Panc1 (cell line): ENCODE results near the gene TPRG1. TPM values are rescaled to one million over a fixed set of nuclear protein-coding genes. Genes with fewer than 3 reads are reported as not detected.

ENCODE experiments used
- ATAC-seq: fragments of 200-7000 bp; cut with Tn5 transposase; 2 replicates; pipeline ENCODE4 v1.9.1; 2020; ENCODE audit warnings: mild to moderate bottlenecking, moderate library complexity
- BruUV-seq: library from RNA; stranded (reverse); fragments of 400-500 nt; replicated peaks from 2 replicates; lab custom pipeline; 2021; lab: Mats Ljungman, UMichigan
- CTCF ChIA-PET: fragments of 300-600 bp; sonication (Branson Sonifier 250); formaldehyde crosslinking; loops from one replicate; lab custom pipeline; 2022; ENCODE audit warnings: antibody characterized with exemption; lab: Charles Lee
- POLR2A ChIA-PET: fragments of 300-600 bp; sonication (Branson Sonifier 250); formaldehyde crosslinking; loops from one replicate; lab custom pipeline; 2022; ENCODE audit warnings: antibody characterized with exemption; lab: Charles Lee
- DNase-seq: peaks from one replicate; pipeline ENCODE4 v3.0.0-alpha.2; 2010; ENCODE audit warnings: low read depth, low spot score
- H3K27ac ChIP-seq: 2 replicates; pipeline ENCODE4 v1.5.1; 2011; ENCODE audit warnings: mild to moderate bottlenecking, low read length, inconsistent platforms
- H3K27me3 ChIP-seq: fragments of 200-500 bp; sonication (Bioruptor generic); 2 replicates; pipeline ENCODE4 v1.6.0; 2014; ENCODE audit warnings: low read length, inconsistent platforms; ENCODE audit not compliant: control insufficient read depth, insufficient read depth
- H3K36me3 ChIP-seq: fragments of 200-500 bp; sonication (Bioruptor generic); 2 replicates; pipeline ENCODE4 v1.5.1; 2014; ENCODE audit warnings: inconsistent platforms, mild to moderate bottlenecking, low read length, moderate library complexity; ENCODE audit not compliant: control insufficient read depth, insufficient read depth
- H3K4me1 ChIP-seq: 2 replicates; pipeline ENCODE4 v1.5.1; 2011; ENCODE audit warnings: inconsistent platforms, mild to moderate bottlenecking, low read length, moderate library complexity; ENCODE audit not compliant: control insufficient read depth, insufficient read depth
- H3K4me3 ChIP-seq, 2 experiments: 2 replicates each; pipeline ENCODE4 v1.5.1; 2011 to 2012; ENCODE audit warnings: low read depth in 2 of 2, low read length in 2 of 2, mild to moderate bottlenecking in 2 of 2, inconsistent platforms in 1 of 2, moderate library complexity in 1 of 2
- H3K9me3 ChIP-seq: fragments of 200-500 bp; sonication (Bioruptor generic); 2 replicates; pipeline ENCODE4 v1.5.1; 2014; ENCODE audit warnings: low read depth, mild to moderate bottlenecking, inconsistent platforms, low read length, moderate library complexity; ENCODE audit not compliant: control insufficient read depth, insufficient read depth
- POLR2AphosphoS5 ChIP-seq: IDR thresholded peaks from 2 replicates; pipeline ENCODE4 v1.6.1; 2012; ENCODE audit warnings: mild to moderate bottlenecking, low read depth, low read length, moderate library complexity
- SIN3A ChIP-seq: IDR thresholded peaks from 2 replicates; pipeline ENCODE4 v1.6.1; 2012; ENCODE audit warnings: low read depth, mild to moderate bottlenecking, low read length, moderate library complexity, borderline replicate concordance; ENCODE audit not compliant: insufficient read depth
- TCF7L2 ChIP-seq: IDR thresholded peaks from 2 replicates; pipeline ENCODE4 v1.6.1; 2011; ENCODE audit warnings: mild to moderate bottlenecking, low read depth, low read length, inconsistent platforms
- in situ Hi-C: cut with HindIII; loops from 2 replicates; pipeline ENCODE4 v1.10.0; 2016; ENCODE audit warnings: low sequenced_read_pairs, low pct_unique_long_range_greater_than_20kb
- intact Hi-C: fragments of 100-400 bp; cut with micrococcal nuclease; formaldehyde crosslinking; loops from one replicate; pipeline ENCODE4 v1.10.0; 2022; ENCODE audit not compliant: unreplicated experiment
- total RNA-seq: library from RNA; stranded (reverse); gene quantifications from one replicate; pipeline ENCODE4 v1.2.1, GENCODE V29; 2021; ENCODE audit not compliant: unreplicated experiment
- TF ChIP-seq, protein P1 (sequence below), 2 experiments: IDR thresholded peaks; 2 replicates each; pipeline ENCODE4 v1.6.1; 2011 to 2012; ENCODE audit warnings: low read depth in 2 of 2, control low read depth in 1 of 2, low read length in 1 of 2, mild to moderate bottlenecking in 1 of 2, moderate library complexity in 1 of 2; ENCODE audit not compliant: insufficient read depth in 1 of 2
- TF ChIP-seq, protein P2 (sequence below): fragments of 450-650 bp; IDR thresholded peaks from 2 replicates; pipeline ENCODE4 v1.5.1; 2017; ENCODE audit warnings: mild to moderate bottlenecking

TPRG1 gene
- total RNA-seq, 1 experiment from 2014 or later: not detected

DNA sequence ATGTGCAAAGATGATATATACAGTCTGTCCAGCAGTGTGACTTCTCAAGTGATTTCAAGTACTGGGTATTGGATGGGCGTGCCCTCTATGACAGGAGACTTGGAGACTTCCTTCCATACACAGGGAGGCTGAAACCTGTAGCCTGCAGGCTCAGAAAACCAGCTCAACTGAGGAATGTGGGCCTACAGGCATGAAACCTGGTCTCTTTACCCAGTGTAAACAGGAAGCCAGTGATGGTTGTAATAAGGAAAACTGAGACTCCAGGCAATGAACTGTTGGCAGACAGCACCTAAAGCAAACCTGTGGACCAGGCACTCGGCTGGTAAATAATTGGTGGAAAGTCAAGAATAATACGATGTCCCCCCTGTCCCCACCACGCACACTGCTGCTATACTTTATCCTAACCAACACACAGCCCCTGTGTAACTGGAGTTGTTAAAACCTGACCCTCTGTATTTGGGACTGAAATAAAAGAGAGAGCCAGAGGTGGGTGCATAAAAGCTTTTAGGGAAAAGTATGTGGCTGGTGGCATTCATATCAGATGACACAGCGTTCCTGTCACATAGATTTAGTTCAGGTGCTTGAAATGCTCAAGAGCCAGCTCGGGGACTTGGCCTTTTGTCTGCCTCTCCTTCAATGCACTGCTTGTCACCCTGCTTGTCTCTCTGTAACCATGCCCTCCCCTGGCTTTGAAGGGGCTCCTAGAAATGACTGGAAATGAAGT, 144.7 kb downstream of the TPRG1 start:
- BruUV-seq: no TSS peak
- Histone ChIP-seq H3K9me3 (no peaks in the 10 kb centered on the region), H3K4me1 (no peaks in the 10 kb centered on the region; the same call in 1 of the 2 replicates), H3K36me3 (no peaks in the 10 kb centered on the region), H3K4me3 (no peak overlapping the region), H3K27ac (0 out of 2 replicates have a peak overlapping the region, but pooled peaks have one; percentile 1), H3K27me3 (no peaks in the 10 kb centered on the region)
- TF ChIP-seq SIN3A (no peak), POLR2AphosphoS5 (no peak), TCF7L2 (no peak)
- TF ChIP-seq, protein P1, sequence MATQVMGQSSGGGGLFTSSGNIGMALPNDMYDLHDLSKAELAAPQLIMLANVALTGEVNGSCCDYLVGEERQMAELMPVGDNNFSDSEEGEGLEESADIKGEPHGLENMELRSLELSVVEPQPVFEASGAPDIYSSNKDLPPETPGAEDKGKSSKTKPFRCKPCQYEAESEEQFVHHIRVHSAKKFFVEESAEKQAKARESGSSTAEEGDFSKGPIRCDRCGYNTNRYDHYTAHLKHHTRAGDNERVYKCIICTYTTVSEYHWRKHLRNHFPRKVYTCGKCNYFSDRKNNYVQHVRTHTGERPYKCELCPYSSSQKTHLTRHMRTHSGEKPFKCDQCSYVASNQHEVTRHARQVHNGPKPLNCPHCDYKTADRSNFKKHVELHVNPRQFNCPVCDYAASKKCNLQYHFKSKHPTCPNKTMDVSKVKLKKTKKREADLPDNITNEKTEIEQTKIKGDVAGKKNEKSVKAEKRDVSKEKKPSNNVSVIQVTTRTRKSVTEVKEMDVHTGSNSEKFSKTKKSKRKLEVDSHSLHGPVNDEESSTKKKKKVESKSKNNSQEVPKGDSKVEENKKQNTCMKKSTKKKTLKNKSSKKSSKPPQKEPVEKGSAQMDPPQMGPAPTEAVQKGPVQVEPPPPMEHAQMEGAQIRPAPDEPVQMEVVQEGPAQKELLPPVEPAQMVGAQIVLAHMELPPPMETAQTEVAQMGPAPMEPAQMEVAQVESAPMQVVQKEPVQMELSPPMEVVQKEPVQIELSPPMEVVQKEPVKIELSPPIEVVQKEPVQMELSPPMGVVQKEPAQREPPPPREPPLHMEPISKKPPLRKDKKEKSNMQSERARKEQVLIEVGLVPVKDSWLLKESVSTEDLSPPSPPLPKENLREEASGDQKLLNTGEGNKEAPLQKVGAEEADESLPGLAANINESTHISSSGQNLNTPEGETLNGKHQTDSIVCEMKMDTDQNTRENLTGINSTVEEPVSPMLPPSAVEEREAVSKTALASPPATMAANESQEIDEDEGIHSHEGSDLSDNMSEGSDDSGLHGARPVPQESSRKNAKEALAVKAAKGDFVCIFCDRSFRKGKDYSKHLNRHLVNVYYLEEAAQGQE (IDR thresholded peaks at IDR 0.05; ENCODE audit: insufficient read depth in 1 of 2, low read depth in 2 of 2, low read length in 1 of 2): no peak
- TF ChIP-seq, protein P2, sequence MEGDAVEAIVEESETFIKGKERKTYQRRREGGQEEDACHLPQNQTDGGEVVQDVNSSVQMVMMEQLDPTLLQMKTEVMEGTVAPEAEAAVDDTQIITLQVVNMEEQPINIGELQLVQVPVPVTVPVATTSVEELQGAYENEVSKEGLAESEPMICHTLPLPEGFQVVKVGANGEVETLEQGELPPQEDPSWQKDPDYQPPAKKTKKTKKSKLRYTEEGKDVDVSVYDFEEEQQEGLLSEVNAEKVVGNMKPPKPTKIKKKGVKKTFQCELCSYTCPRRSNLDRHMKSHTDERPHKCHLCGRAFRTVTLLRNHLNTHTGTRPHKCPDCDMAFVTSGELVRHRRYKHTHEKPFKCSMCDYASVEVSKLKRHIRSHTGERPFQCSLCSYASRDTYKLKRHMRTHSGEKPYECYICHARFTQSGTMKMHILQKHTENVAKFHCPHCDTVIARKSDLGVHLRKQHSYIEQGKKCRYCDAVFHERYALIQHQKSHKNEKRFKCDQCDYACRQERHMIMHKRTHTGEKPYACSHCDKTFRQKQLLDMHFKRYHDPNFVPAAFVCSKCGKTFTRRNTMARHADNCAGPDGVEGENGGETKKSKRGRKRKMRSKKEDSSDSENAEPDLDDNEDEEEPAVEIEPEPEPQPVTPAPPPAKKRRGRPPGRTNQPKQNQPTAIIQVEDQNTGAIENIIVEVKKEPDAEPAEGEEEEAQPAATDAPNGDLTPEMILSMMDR: no peak
- in situ Hi-C loops (no loop called here), intact Hi-C loops (no loop called here)
- DNase-seq: no peak
- ChIA-PET POLR2A (no interaction called here), CTCF (no interaction called here)
- ATAC-seq: peak; percentile 93

DNA sequence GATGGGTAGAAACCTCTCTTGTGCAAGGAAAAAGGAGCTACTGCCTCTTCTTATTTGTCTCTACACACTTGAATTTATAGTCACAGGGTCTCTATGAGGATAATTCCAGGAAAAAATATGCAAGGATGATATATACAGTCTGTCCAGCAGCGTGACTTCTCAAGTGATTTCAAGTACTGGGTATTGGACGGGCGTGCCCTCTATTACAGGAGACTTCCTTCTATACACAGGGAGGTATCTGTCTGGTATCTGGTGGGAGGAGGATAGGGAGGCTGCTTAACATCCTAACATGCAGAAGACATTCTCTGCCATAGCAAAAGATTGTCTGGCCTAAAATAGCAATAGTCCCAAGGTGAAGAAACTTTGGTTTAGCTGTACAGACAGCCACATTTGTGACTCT, 146.1 kb downstream of the TPRG1 start:
- CTCF ChIA-PET: no interaction called here
- Histone ChIP-seq H3K36me3 (no peaks in the 10 kb centered on the region), H3K4me1 (no peaks in the 10 kb centered on the region; the same call in 1 of the 2 replicates), H3K4me3 (no peak overlapping the region), H3K27me3 (no peaks in the 10 kb centered on the region), H3K27ac (peak overlapping the region; percentile 11; the same call in 1 of the 2 replicates), H3K9me3 (0 out of 2 replicates have a peak, but pooled peaks cover 4% of the 10 kb centered on the region)
- in situ Hi-C loops: no loop called here
- no TSS peak for BruUV-seq
- ATAC-seq (no peak), DNase-seq (no peak)
- intact Hi-C loops: no loop called here
- TF ChIP-seq POLR2AphosphoS5 (no peak), SIN3A (no peak), TCF7L2 (no peak)
- TF ChIP-seq, protein P2: no peak
- TF ChIP-seq, protein P1 (IDR thresholded peaks at IDR 0.05; ENCODE audit: insufficient read depth in 1 of 2, low read depth in 2 of 2, low read length in 1 of 2): no peak
- POLR2A ChIA-PET: interaction anchor here (0.6 kb wide), 1 partner anchor 36 kb away, joined by 3 read pairs; no protein-coding TSS in a partner anchor
